Natural killer cell treated with Interleukin-12 subunit alpha and Interleukin-12 subunit beta and Interleukin-15 and Interleukin-18, amount 100 ng/mL, for 72 hours (primary cell): Measurements from ENCODE around the gene NELFB. TPM values are rescaled to one million over a fixed set of nuclear protein-coding genes. Genes with fewer than 3 reads are reported as not detected.

ENCODE experiments used
- ATAC-seq, 2 donors: fragments of 150-1000 bp; cut with Tn5 transposase in 1 of 2; sonication (Bioruptor Pico), chemical (Tn5 transposase) in 1 of 2; 2 replicates each; pipeline ENCODE4 v1.10.0; 2021
- DNase-seq: peaks from one replicate; pipeline ENCODE4 v3.0.0; 2022; ENCODE audit warnings: low spot score
- H3K27ac Mint-ChIP-seq, 2 donors: 1 replicate in 1 of 2; 2 replicates in 1 of 2; pipeline ENCODE4 v1.8.0; 2022; ENCODE audit warnings: mixed read lengths in 2 of 2, mild to moderate bottlenecking in 1 of 2, moderate library complexity in 1 of 2
- H3K27me3 Mint-ChIP-seq, 2 donors: 1 replicate in 1 of 2; 2 replicates in 1 of 2; pipeline ENCODE4 v1.8.0; 2022; ENCODE audit warnings: mixed read lengths in 2 of 2
- H3K36me3 Mint-ChIP-seq: one replicate; pipeline ENCODE4 v1.8.0; 2022; ENCODE audit warnings: mixed read lengths
- H3K4me1 Mint-ChIP-seq, 2 donors: 1 replicate in 1 of 2; 2 replicates in 1 of 2; pipeline ENCODE4 v1.8.0; 2022; ENCODE audit warnings: low read depth in 2 of 2, mixed read lengths in 2 of 2, mild to moderate bottlenecking in 1 of 2
- H3K4me3 Mint-ChIP-seq: one replicate; pipeline ENCODE4 v1.8.0; 2022; ENCODE audit warnings: mixed read lengths
- H3K9me3 Mint-ChIP-seq: 2 replicates; pipeline ENCODE4 v1.8.0; 2022; ENCODE audit warnings: mixed read lengths
- total RNA-seq, 2 donors: library from RNA; stranded (reverse); gene quantifications; one replicate each; pipeline ENCODE4 v1.2.3, GENCODE V29; 2022

NELFB gene
- total RNA-seq, 2 donors from 2014 or later, result 58.8 to 90.3 TPM

GRCh38 chr9:137227853-137228505 lies 27.1 kb upstream of the NELFB start:
- Mint-ChIP-seq H3K4me1 (peaks cover 4 to 5% of the 10 kb centered on the region in 2 donors), H3K27ac (no peak overlapping the region), H3K27me3 (peaks cover 3 to 7% of the 10 kb centered on the region in 2 donors), H3K36me3 (no peaks in the 10 kb centered on the region), H3K9me3 (no peaks in the 10 kb centered on the region), H3K4me3 (no peak overlapping the region)
- DNase-seq (no peak), ATAC-seq (no peak)

GRCh38 chr9:137228506-137228967 lies 26.6 kb upstream of the NELFB start:
- no peaks in the 10 kb centered on the region for H3K9me3 Mint-ChIP-seq
- H3K27me3 Mint-ChIP-seq, result peaks cover 3 to 7% of the 10 kb centered on the region in 2 donors

DNA sequence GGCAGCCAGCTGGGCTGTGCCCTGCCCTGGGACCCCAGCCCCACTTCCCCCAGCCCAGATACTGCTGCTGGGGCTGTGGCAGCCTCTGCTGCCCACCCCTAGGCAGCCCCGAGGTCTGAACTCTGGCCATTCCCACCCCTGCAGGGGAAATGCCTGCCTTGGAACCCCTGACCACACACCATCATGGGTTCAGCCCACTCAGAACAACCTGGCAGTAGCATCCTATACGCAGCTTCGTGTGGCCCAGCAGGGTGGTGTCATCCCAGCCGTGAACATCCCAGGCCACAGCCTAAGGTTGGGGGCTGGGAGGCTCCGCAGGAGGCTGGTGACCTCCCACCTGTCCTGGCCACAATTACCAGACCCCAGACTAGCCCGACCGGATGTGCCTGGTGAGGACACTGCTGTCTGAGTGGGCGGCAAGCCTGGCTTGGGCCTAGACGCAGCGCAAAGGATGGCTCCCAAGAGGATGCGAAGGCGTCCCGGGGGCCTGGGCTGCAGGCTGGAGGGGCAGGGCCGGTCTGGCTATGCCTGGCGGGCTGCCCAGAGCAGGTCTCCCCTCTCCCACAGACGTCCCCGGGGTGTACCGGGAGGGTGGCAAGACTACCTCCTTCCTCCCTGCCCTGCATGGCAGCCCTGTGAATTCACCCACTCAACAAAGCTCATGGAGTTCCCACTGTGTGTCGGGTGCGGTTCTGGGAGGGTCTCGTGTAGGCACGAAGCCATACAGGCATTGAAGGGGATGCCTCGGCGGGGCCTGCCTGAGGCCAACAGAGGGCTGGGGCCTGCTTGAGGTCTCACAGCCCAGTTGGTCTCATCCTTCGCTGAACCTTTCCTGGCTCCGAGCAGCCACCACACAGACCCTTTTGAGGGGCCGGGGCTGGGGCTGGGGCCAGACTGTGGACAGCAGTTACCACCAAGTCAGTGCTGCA lies 25.9 kb upstream of the NELFB start:
- no peak overlapping the region for H3K4me3 Mint-ChIP-seq
- H3K4me1 Mint-ChIP-seq, result peaks cover 3 to 5% of the 10 kb centered on the region in 2 donors
- no peaks in the 10 kb centered on the region for H3K36me3 Mint-ChIP-seq
- H3K9me3 Mint-ChIP-seq, result no peaks in the 10 kb centered on the region
- H3K27ac Mint-ChIP-seq, result no peak overlapping the region
- ATAC-seq (no peak), DNase-seq (no peak)
- peaks cover 3 to 7% of the 10 kb centered on the region in 2 donors for H3K27me3 Mint-ChIP-seq

More at GRCh38 chr9:137228506-137228967, 26.6 kb upstream of the NELFB start:
- ATAC-seq, result no peak
- DNase-seq, result no peak
- H3K36me3 Mint-ChIP-seq, result no peaks in the 10 kb centered on the region
- peaks cover 3 to 5% of the 10 kb centered on the region in 2 donors for H3K4me1 Mint-ChIP-seq
- H3K27ac Mint-ChIP-seq, result no peak overlapping the region
- H3K4me3 Mint-ChIP-seq, result no peak overlapping the region

GRCh38 chr9:137229903-137230704 lies 25.0 kb upstream of the NELFB start:
- DNase-seq, result no peak
- H3K36me3 Mint-ChIP-seq, result no peaks in the 10 kb centered on the region
- no peak for ATAC-seq
- no peaks in the 10 kb centered on the region for H3K9me3 Mint-ChIP-seq
- H3K27ac Mint-ChIP-seq, result no peak overlapping the region
- H3K27me3 Mint-ChIP-seq, result peaks cover 6 to 7% of the 10 kb centered on the region in 2 donors
- peaks cover 3 to 5% of the 10 kb centered on the region in 2 donors for H3K4me1 Mint-ChIP-seq
- H3K4me3 Mint-ChIP-seq, result no peak overlapping the region

GRCh38 chr9:137230705-137231371 lies 24.3 kb upstream of the NELFB start, which contains the start of gene SLC34A3:
Gene SLC34A3 (plus strand): TSS chr9:137230901. CDS start chr9:137231703, 802 bp downstream.
- H3K9me3 Mint-ChIP-seq, result no peaks in the 10 kb centered on the region
- H3K27ac Mint-ChIP-seq, result no peak within 1 kb of the TSS

GRCh38 chr9:137231372-137232039 lies 23.6 kb upstream of the NELFB start:
- no peak overlapping the region for H3K4me3 Mint-ChIP-seq
- H3K36me3 Mint-ChIP-seq, result no peaks in the 10 kb centered on the region
- ATAC-seq, result no peak
- peaks cover 3 to 5% of the 10 kb centered on the region in 2 donors for H3K4me1 Mint-ChIP-seq
- DNase-seq, result no peak
- no peak overlapping the region for H3K27ac Mint-ChIP-seq
- peaks cover 7 to 9% of the 10 kb centered on the region in 2 donors for H3K27me3 Mint-ChIP-seq
- no peaks in the 10 kb centered on the region for H3K9me3 Mint-ChIP-seq

More at GRCh38 chr9:137230705-137231371, 24.3 kb upstream of the NELFB start, which contains the start of gene SLC34A3:
- H3K4me1 Mint-ChIP-seq, result peaks cover 3 to 5% of the 10 kb centered on the region in 2 donors
- no peak for ATAC-seq
- H3K27me3 Mint-ChIP-seq, result peaks cover 7 to 9% of the 10 kb centered on the region in 2 donors
- H3K4me3 Mint-ChIP-seq, result no peak within 1 kb of the TSS
- H3K36me3 Mint-ChIP-seq, result no peaks in the 10 kb centered on the region
- DNase-seq, result no peak

DNA sequence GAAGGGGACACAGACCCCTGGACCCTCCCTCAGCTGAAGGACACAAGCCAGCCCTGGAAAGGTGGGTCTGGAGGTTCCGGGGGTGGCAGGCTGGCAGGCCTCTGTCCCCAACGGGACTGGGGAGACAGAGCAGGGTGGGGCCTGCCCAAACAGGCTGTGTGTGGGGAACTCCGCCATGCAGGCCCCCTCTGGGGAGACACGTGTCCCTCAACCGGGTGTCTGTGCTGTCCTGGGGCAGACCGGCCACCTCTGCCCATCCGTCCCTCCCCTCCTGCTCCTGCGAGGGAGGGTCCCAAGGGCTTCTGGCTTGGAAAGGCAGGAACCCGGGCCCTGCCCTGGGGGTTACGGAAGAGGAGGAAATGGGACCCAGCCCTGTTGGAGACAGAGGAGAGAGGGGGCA lies 23.0 kb upstream of the NELFB start:
- Mint-ChIP-seq H3K4me1 (peaks cover 3 to 5% of the 10 kb centered on the region in 2 donors), H3K27ac (no peak overlapping the region), H3K9me3 (no peaks in the 10 kb centered on the region), H3K36me3 (no peaks in the 10 kb centered on the region), H3K27me3 (peaks cover 7 to 9% of the 10 kb centered on the region in 2 donors), H3K4me3 (no peak overlapping the region)
- no peak for DNase-seq
- ATAC-seq, result no peak

- H3K4me3 Mint-ChIP-seq, result no peak overlapping the region
- peaks cover 2 to 3% of the 10 kb centered on the region in 2 donors for H3K4me1 Mint-ChIP-seq
- peaks cover 4 to 9% of the 10 kb centered on the region in 2 donors for H3K27me3 Mint-ChIP-seq
- H3K9me3 Mint-ChIP-seq, result no peaks in the 10 kb centered on the region
- no peak for DNase-seq
- H3K27ac Mint-ChIP-seq, result no peak overlapping the region
- no peak for ATAC-seq
- no peaks in the 10 kb centered on the region for H3K36me3 Mint-ChIP-seq
These were observed 22.6 kb upstream of the NELFB start for GRCh38 chr9:137232510-137232909.

- DNase-seq (no peak), ATAC-seq (no peak)
- peaks cover 0 to 6% of the 10 kb centered on the region in 2 donors for H3K27me3 Mint-ChIP-seq
- H3K9me3 Mint-ChIP-seq, result no peaks in the 10 kb centered on the region
- H3K27ac Mint-ChIP-seq, result no peak overlapping the region
- no peak overlapping the region for H3K4me3 Mint-ChIP-seq
- peaks cover 0 to 3% of the 10 kb centered on the region in 2 donors for H3K4me1 Mint-ChIP-seq
- H3K36me3 Mint-ChIP-seq, result no peaks in the 10 kb centered on the region
These were observed 21.8 kb upstream of the NELFB start for GRCh38 chr9:137233143-137233980.

GRCh38 chr9:137234055-137234697 lies 21.0 kb upstream of the NELFB start:
- Mint-ChIP-seq H3K4me1 (peaks cover 5 to 6% of the 10 kb centered on the region in 2 donors), H3K9me3 (no peaks in the 10 kb centered on the region), H3K27me3 (peaks cover 0 to 6% of the 10 kb centered on the region in 2 donors), H3K36me3 (no peaks in the 10 kb centered on the region), H3K27ac (no peak overlapping the region), H3K4me3 (no peak overlapping the region)
- DNase-seq (no peak), ATAC-seq (no peak)

DNA sequence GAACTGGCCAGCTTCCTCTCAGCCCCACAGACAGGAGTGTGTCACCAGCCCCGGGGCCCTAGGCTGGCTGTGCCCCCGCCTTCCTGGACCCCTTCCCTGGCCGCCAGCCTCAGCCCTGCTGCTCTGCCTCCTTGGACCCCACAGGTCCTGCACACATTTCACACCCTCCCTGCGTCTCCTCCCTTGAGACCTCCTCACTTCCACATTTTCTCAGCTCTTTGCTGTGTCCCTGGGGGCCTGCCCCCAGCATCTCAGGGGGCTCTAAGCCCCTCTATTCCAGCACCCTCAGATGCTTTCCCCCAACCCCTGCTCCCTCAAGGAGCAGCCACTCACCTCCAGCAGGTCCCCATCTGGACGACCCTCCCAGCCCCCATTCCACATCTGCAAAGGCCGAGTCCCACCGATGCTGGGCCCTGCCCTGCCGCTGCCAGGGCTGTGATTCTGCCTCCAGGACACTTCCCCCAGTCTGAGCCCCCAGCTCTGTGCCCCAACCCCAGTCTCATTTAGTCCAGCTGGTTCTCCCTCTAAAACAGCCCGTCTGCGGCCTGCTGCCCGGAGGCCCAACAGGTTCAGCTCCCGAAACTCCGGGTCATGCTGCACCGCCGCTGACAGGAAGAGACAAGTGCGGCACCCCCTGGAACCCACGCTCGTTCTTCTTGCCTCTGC lies 20.2 kb upstream of the NELFB start:
- Mint-ChIP-seq H3K4me3 (no peak overlapping the region), H3K27ac (no peak overlapping the region), H3K4me1 (peaks cover 5 to 6% of the 10 kb centered on the region in 2 donors), H3K9me3 (no peaks in the 10 kb centered on the region), H3K36me3 (no peaks in the 10 kb centered on the region), H3K27me3 (peaks cover 0 to 6% of the 10 kb centered on the region in 2 donors)
- DNase-seq (no peak), ATAC-seq (no peak)
